DOHH2 (cell line): ENCODE data around the gene FXYD7.

Experiments
- H3F3A ChIP-seq: fragments of 200-600 bp; sonication (generic), shearing (Covaris generic); 2 replicates; pipeline ENCODE4 v1.6.0; 2016; ENCODE audit warnings: antibody characterized with exemption, mild to moderate bottlenecking; ENCODE audit not compliant: control insufficient read depth, insufficient read depth
- H3K27ac ChIP-seq: fragments of 200-600 bp; sonication (generic); 2 replicates; pipeline ENCODE4 v1.5.1; 2014; ENCODE audit warnings: low read depth, mild to moderate bottlenecking, low read length, moderate library complexity
- H3K27me3 ChIP-seq: fragments of 200-600 bp; sonication (generic); 2 replicates; pipeline ENCODE4 v1.6.1; 2014; ENCODE audit warnings: mild to moderate bottlenecking, low read length, mixed read lengths; ENCODE audit not compliant: control insufficient read depth
- H3K36me3 ChIP-seq: fragments of 200-600 bp; sonication (generic); 2 replicates; pipeline ENCODE4 v1.6.1; 2014; ENCODE audit warnings: mild to moderate bottlenecking, low read length, moderate library complexity, mixed read lengths; ENCODE audit not compliant: control insufficient read depth
- H3K4me1 ChIP-seq: fragments of 200-600 bp; sonication (generic); 2 replicates; pipeline ENCODE4 v1.6.1; 2014; ENCODE audit warnings: mild to moderate bottlenecking, low read length, mixed read lengths; ENCODE audit not compliant: control insufficient read depth
- H3K4me2 ChIP-seq: fragments of 200-600 bp; sonication (generic); 2 replicates; pipeline ENCODE4 v1.6.0; 2014; ENCODE audit warnings: mild to moderate bottlenecking, low read length, moderate library complexity
- H3K4me3 ChIP-seq: fragments of 200-600 bp; sonication (generic); 2 replicates; pipeline ENCODE4 v1.5.1; 2014; ENCODE audit warnings: mild to moderate bottlenecking, low read length, mixed read lengths
- H3K79me2 ChIP-seq: fragments of 200-600 bp; sonication (generic); 2 replicates; pipeline ENCODE4 v1.6.1; 2014; ENCODE audit warnings: mild to moderate bottlenecking, low read length, mixed read lengths; ENCODE audit not compliant: control insufficient read depth
- H3K9me2 ChIP-seq: fragments of 200-600 bp; sonication (generic); replicated peaks from 2 replicates; pipeline ENCODE4 v1.6.1; 2014; ENCODE audit warnings: mild to moderate bottlenecking, low read length, mixed read lengths; ENCODE audit not compliant: control insufficient read depth
- H3K9me3 ChIP-seq: fragments of 200-600 bp; sonication (generic); 2 replicates; pipeline ENCODE4 v1.6.1; 2014; ENCODE audit warnings: antibody characterized with exemption, low read length, mixed read lengths; ENCODE audit not compliant: control insufficient read depth, insufficient read depth
- H4K20me1 ChIP-seq: fragments of 200-600 bp; sonication (generic); 2 replicates; pipeline ENCODE4 v1.6.0; 2014; ENCODE audit warnings: low read depth, mild to moderate bottlenecking, antibody characterized with exemption, low read length, moderate library complexity; ENCODE audit not compliant: control insufficient read depth, insufficient read depth
- EZH2phosphoT487 ChIP-seq: fragments of 200-600 bp; sonication (generic); IDR thresholded peaks from 2 replicates; pipeline ENCODE4 v1.6.1; 2017; ENCODE audit warnings: borderline replicate concordance, mild to moderate bottlenecking, antibody characterized with exemption, low read length, moderate library complexity, mixed read lengths
- TF ChIP-seq, protein P1 (sequence below): fragments of 200-600 bp; sonication (generic); IDR thresholded peaks from one replicate; pipeline ENCODE4 v1.5.1; 2014; ENCODE audit warnings: antibody characterized with exemption, mild to moderate bottlenecking, low read depth, low read length; ENCODE audit not compliant: poor library complexity, severe bottlenecking

FXYD7 gene

DNA sequence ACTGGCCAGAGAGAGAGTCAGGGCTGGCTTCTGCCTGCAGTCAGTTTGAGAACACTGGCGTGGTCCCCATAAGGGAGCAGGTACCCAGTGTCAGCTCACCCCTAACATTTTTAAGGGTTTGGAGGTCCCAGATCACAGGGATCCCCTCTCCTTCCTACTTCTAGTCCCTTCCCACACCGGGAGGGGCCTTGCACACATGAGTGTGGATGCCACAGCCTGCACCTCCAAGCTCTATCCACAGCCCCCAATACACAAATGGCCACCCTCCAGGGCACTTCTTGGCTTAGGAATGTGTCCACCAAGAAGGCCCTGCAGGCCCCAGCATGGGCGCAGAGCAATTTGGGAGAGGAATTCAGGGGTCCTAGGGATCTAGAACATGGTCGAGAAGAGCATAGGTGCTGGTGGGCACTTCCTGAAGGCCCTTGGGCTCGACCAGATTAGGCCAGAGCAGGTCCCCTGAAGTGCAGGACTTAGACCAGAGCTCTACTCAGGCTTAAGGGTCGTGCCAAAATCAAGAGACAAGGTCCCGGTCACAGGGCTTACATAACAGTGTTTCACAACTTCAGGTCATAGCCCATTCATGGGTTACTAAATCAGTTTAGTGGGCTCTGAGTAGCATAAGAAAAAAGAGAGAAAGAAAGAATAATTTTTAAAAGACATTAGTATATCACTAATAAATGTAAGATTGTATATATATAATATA, 27.5 kb downstream of the FXYD7 start:
- no peaks in the 10 kb centered on the region for H4K20me1 ChIP-seq
- H3K9me3 ChIP-seq, result no peaks in the 10 kb centered on the region
- peaks cover 28% of the 10 kb centered on the region for H3K36me3 ChIP-seq
- TF ChIP-seq EZH2phosphoT487, result no peak
- TF ChIP-seq, protein P1, sequence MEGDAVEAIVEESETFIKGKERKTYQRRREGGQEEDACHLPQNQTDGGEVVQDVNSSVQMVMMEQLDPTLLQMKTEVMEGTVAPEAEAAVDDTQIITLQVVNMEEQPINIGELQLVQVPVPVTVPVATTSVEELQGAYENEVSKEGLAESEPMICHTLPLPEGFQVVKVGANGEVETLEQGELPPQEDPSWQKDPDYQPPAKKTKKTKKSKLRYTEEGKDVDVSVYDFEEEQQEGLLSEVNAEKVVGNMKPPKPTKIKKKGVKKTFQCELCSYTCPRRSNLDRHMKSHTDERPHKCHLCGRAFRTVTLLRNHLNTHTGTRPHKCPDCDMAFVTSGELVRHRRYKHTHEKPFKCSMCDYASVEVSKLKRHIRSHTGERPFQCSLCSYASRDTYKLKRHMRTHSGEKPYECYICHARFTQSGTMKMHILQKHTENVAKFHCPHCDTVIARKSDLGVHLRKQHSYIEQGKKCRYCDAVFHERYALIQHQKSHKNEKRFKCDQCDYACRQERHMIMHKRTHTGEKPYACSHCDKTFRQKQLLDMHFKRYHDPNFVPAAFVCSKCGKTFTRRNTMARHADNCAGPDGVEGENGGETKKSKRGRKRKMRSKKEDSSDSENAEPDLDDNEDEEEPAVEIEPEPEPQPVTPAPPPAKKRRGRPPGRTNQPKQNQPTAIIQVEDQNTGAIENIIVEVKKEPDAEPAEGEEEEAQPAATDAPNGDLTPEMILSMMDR, result no peak
- H3K9me2 ChIP-seq, result no peaks in the 10 kb centered on the region
- peaks cover 26% of the 10 kb centered on the region for H3K4me1 ChIP-seq
- H3F3A ChIP-seq, result no peaks in the 10 kb centered on the region; the same call in 1 of the 2 replicates
- H3K79me2 ChIP-seq, result no peaks in the 10 kb centered on the region
- H3K27me3 ChIP-seq, result no peaks in the 10 kb centered on the region
- no peak overlapping the region for H3K27ac ChIP-seq
- no peak overlapping the region for H3K4me3 ChIP-seq
- H3K4me2 ChIP-seq, result no peak overlapping the region

DNA sequence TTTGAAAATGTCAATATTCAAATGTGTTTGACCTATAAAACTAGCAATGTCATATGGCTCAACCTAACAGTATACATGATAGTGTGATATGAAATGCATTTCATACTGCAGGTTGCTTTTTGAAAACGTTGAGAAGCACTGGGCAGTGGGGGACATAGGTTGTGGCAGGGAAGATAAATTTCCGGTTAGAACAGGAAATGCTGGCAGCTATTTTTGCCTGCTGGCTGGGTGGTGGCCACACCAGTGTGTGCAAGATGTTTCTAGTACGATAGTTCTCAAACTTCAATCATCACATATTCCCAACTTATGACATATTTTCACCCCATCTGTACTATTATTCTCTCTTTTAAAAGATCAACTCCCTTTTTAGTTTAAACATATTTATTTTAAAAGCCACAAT, 28.7 kb downstream of the FXYD7 start:
- no peak overlapping the region for H3K27ac ChIP-seq
- H3K9me3 ChIP-seq, result no peaks in the 10 kb centered on the region
- no peaks in the 10 kb centered on the region for H3K27me3 ChIP-seq
- H3K4me3 ChIP-seq, result peak overlapping the region; percentile 20; the same call in 1 of the 2 replicates
- H3K36me3 ChIP-seq, result peaks cover 17% of the 10 kb centered on the region
- peaks cover 21% of the 10 kb centered on the region for H3K4me1 ChIP-seq
- H3K9me2 ChIP-seq, result no peaks in the 10 kb centered on the region
- H4K20me1 ChIP-seq, result no peaks in the 10 kb centered on the region
- no peak for TF ChIP-seq EZH2phosphoT487
- TF ChIP-seq, protein P1, result no peak
- no peaks in the 10 kb centered on the region; the same call in 1 of the 2 replicates for H3F3A ChIP-seq
- no peaks in the 10 kb centered on the region for H3K79me2 ChIP-seq
- peak overlapping the region; percentile 43 for H3K4me2 ChIP-seq

GRCh38 chr19:35174226-35174625, 31.2 kb downstream of the FXYD7 start:
- Histone ChIP-seq H3K36me3 (peaks cover 7% of the 10 kb centered on the region; the same call in 1 of the 2 replicates), H3K4me1 (peaks cover 12% of the 10 kb centered on the region), H3K9me3 (peaks cover 9% of the 10 kb centered on the region), H3F3A (no peaks in the 10 kb centered on the region; the same call in 1 of the 2 replicates), H3K4me3 (no peak overlapping the region), H3K27ac (no peak overlapping the region), H3K27me3 (no peaks in the 10 kb centered on the region), H3K79me2 (no peaks in the 10 kb centered on the region), H4K20me1 (no peaks in the 10 kb centered on the region), H3K4me2 (no peak overlapping the region), H3K9me2 (no peaks in the 10 kb centered on the region)
- TF ChIP-seq, protein P1, result no peak
- no peak for TF ChIP-seq EZH2phosphoT487
